ENCODE measurements around the gene PDK4. TPM values are rescaled to one million over a fixed set of nuclear protein-coding genes. Genes with fewer than 3 reads are reported as not detected.
A peak's percentile ranks its signal among the peaks of the same experiment; 100 is the strongest.

PDK4 gene
- 100 to 1,000 TPM in 1 of 3 donors, 10 to 100 TPM in 2; 36.2 to 224 (median 50.6) TPM for total RNA-seq
- long read RNA-seq, donor 1, transcript PDK4-201 (11 exons, 3,576 nt) = major isoform, 204 of 232 reads
- long read RNA-seq, donor 1, partial matches to known transcripts = 11 of 232 reads
- long read RNA-seq, donor 1, other reads (novel, unspliced or antisense) = 17 of 232 reads
- long read RNA-seq, donor 2, transcript PDK4-201 (11 exons, 3,576 nt) = major isoform, 12 of 12 reads
- long read RNA-seq, donor 2, partial matches to known transcripts = 0 of 12 reads
- long read RNA-seq, donor 2, other reads (novel, unspliced or antisense) = 0 of 12 reads

GRCh38 chr7:95596198-95597063, at the start of gene PDK4:
PDK4 (minus strand) TSS chr7:95596516; CDS start chr7:95596293, 223 bp downstream.
- no peak for TF ChIP-seq CTCF (IDR thresholded peaks at IDR 0.05)
- H3K36me3 ChIP-seq (ENCODE audit: low read depth) = no peaks in the 10 kb centered on the region
- intact Hi-C loops (cut with DNase I, micrococcal nuclease) = loop anchor here in 1 of 2 donors (5.0 kb wide), 1 partner anchor 49 kb away; no protein-coding TSS in a partner anchor
- H3K9me3 ChIP-seq = no peaks in the 10 kb centered on the region
- ATAC-seq (peak; percentile 96), DNase-seq (peak; percentile 91 to 95 (median 92))
- peak within 1 kb of the TSS; percentile 79 for H3K4me3 ChIP-seq
- H3K4me1 ChIP-seq (ENCODE audit: low read depth) = peaks cover 5% of the 10 kb centered on the region

- DNase-seq (no peak), ATAC-seq (no peak)
- intact Hi-C loops (cut with DNase I, micrococcal nuclease) = no loop called here
- TF ChIP-seq CTCF (IDR thresholded peaks at IDR 0.05) = no peak
- H3K9me3 ChIP-seq = no peaks in the 10 kb centered on the region
- H3K36me3 ChIP-seq (ENCODE audit: low read depth) = no peaks in the 10 kb centered on the region
- H3K4me1 ChIP-seq (ENCODE audit: low read depth) = peaks cover 4% of the 10 kb centered on the region
- no peak overlapping the region for H3K4me3 ChIP-seq
Measured at GRCh38 chr7:95642173-95642572, 45.9 kb upstream of the PDK4 start.

GRCh38 chr7:95636140-95636940, 40.0 kb upstream of the PDK4 start:
- Histone ChIP-seq H3K4me3 (no peak overlapping the region), H3K9me3 (no peaks in the 10 kb centered on the region), H3K4me1 (ENCODE audit: low read depth) (no peaks in the 10 kb centered on the region), H3K36me3 (ENCODE audit: low read depth) (no peaks in the 10 kb centered on the region)
- no peak for TF ChIP-seq CTCF (IDR thresholded peaks at IDR 0.05)
- intact Hi-C loops (cut with DNase I, micrococcal nuclease) = no loop called here
- DNase-seq (no peak), ATAC-seq (no peak)

GRCh38 chr7:95632609-95633008, 36.3 kb upstream of the PDK4 start:
- no peak for TF ChIP-seq CTCF (IDR thresholded peaks at IDR 0.05)
- intact Hi-C loops (cut with DNase I, micrococcal nuclease) = no loop called here
- Histone ChIP-seq H3K4me1 (ENCODE audit: low read depth) (no peaks in the 10 kb centered on the region), H3K4me3 (no peak overlapping the region), H3K36me3 (ENCODE audit: low read depth) (no peaks in the 10 kb centered on the region), H3K9me3 (no peaks in the 10 kb centered on the region)
- DNase-seq (no peak), ATAC-seq (no peak)

GRCh38 chr7:95631527-95631926, 35.2 kb upstream of the PDK4 start:
- H3K9me3 ChIP-seq = no peaks in the 10 kb centered on the region
- TF ChIP-seq CTCF (IDR thresholded peaks at IDR 0.05) = no peak
- H3K4me3 ChIP-seq = no peak overlapping the region
- no peak for DNase-seq
- no peaks in the 10 kb centered on the region for H3K36me3 ChIP-seq (ENCODE audit: low read depth)
- intact Hi-C loops (cut with DNase I, micrococcal nuclease) = no loop called here
- no peak for ATAC-seq
- no peaks in the 10 kb centered on the region for H3K4me1 ChIP-seq (ENCODE audit: low read depth)

Measured in mucosa of descending colon (tissue), 3 donors.